Measurements from ENCODE around the gene C1QL2. TPM values are rescaled to one million over a fixed set of nuclear protein-coding genes. Genes with fewer than 3 reads are reported as not detected.

C1QL2 gene
- total RNA-seq, 2 donors from 2014 or later, result not detected

GRCh38 chr2:119137502-119137901 lies 21.0 kb downstream of the C1QL2 start:
- H3K36me3 ChIP-seq, result no peaks in the 10 kb centered on the region
- no peaks in the 10 kb centered on the region for H3K9me3 ChIP-seq
- H3K9ac ChIP-seq (ENCODE audit: low read depth in 2 of 2, low read length in 2 of 2), result no peak overlapping the region
- no peaks in the 10 kb centered on the region for H3K4me1 ChIP-seq
- no peak overlapping the region for H3K27ac ChIP-seq
- no peaks in the 10 kb centered on the region for H3K27me3 ChIP-seq
- no peak overlapping the region for H3K4me3 ChIP-seq
- DNase-seq, result no peak
- intact Hi-C loops (cut with DNase I), result no loop called here
- TF ChIP-seq CTCF (IDR thresholded peaks at IDR 0.05), result no peak

GRCh38 chr2:119136872-119137271 lies 21.7 kb downstream of the C1QL2 start:
- intact Hi-C loops (cut with DNase I), result no loop called here
- no peak for TF ChIP-seq CTCF (IDR thresholded peaks at IDR 0.05)
- Histone ChIP-seq H3K27me3 (no peaks in the 10 kb centered on the region), H3K9ac (ENCODE audit: low read depth in 2 of 2, low read length in 2 of 2) (no peak overlapping the region), H3K36me3 (no peaks in the 10 kb centered on the region), H3K9me3 (no peaks in the 10 kb centered on the region), H3K27ac (no peak overlapping the region), H3K4me3 (no peak overlapping the region), H3K4me1 (no peaks in the 10 kb centered on the region)
- no peak for DNase-seq

- no peak overlapping the region for H3K4me3 ChIP-seq
- H3K27ac ChIP-seq, result no peak overlapping the region
- H3K9me3 ChIP-seq, result no peaks in the 10 kb centered on the region
- TF ChIP-seq CTCF (IDR thresholded peaks at IDR 0.05), result no peak
- H3K36me3 ChIP-seq, result no peaks in the 10 kb centered on the region
- no peaks in the 10 kb centered on the region for H3K4me1 ChIP-seq
- H3K27me3 ChIP-seq, result no peaks in the 10 kb centered on the region
- intact Hi-C loops (cut with DNase I), result no loop called here
- no peak overlapping the region for H3K9ac ChIP-seq (ENCODE audit: low read depth in 2 of 2, low read length in 2 of 2)
- DNase-seq, result no peak
Measured at GRCh38 chr2:119136093-119136492, 22.5 kb downstream of the C1QL2 start.

- Histone ChIP-seq H3K4me3 (no peak overlapping the region), H3K9ac (ENCODE audit: low read depth in 2 of 2, low read length in 2 of 2) (no peak overlapping the region), H3K9me3 (no peaks in the 10 kb centered on the region), H3K27me3 (no peaks in the 10 kb centered on the region), H3K36me3 (no peaks in the 10 kb centered on the region), H3K27ac (no peak overlapping the region), H3K4me1 (no peaks in the 10 kb centered on the region)
- TF ChIP-seq CTCF (IDR thresholded peaks at IDR 0.05), result no peak
- no peak for DNase-seq
- intact Hi-C loops (cut with DNase I), result no loop called here
Measured at GRCh38 chr2:119134775-119135174, 23.8 kb downstream of the C1QL2 start.

- intact Hi-C loops (cut with DNase I), result loop anchor here (5.0 kb wide), 1 partner anchor 249 kb away; no protein-coding TSS in a partner anchor
- H3K4me1 ChIP-seq, result no peaks in the 10 kb centered on the region
- no peaks in the 10 kb centered on the region for H3K27me3 ChIP-seq
- peak; percentile 32 for DNase-seq
- no peak overlapping the region for H3K9ac ChIP-seq (ENCODE audit: low read depth in 2 of 2, low read length in 2 of 2)
- TF ChIP-seq CTCF (IDR thresholded peaks at IDR 0.05), result peak; percentile 55
- no peak overlapping the region for H3K4me3 ChIP-seq
- H3K27ac ChIP-seq, result no peak overlapping the region
- no peaks in the 10 kb centered on the region for H3K36me3 ChIP-seq
- no peaks in the 10 kb centered on the region for H3K9me3 ChIP-seq
Measured at GRCh38 chr2:119126650-119127049, 31.9 kb downstream of the C1QL2 start.

- no peak overlapping the region for H3K27ac ChIP-seq
- H3K4me1 ChIP-seq, result no peaks in the 10 kb centered on the region
- no peak for TF ChIP-seq CTCF (IDR thresholded peaks at IDR 0.05)
- no peaks in the 10 kb centered on the region for H3K27me3 ChIP-seq
- intact Hi-C loops (cut with DNase I), result no loop called here
- H3K4me3 ChIP-seq, result no peak overlapping the region
- no peak for DNase-seq
- no peak overlapping the region for H3K9ac ChIP-seq (ENCODE audit: low read depth in 2 of 2, low read length in 2 of 2)
- no peaks in the 10 kb centered on the region for H3K9me3 ChIP-seq
- no peaks in the 10 kb centered on the region for H3K36me3 ChIP-seq
Measured at GRCh38 chr2:119123389-119123788, 35.2 kb downstream of the C1QL2 start.
